GM13976 (cell line): ENCODE data around the gene PRL.

Source experiments
- DNase-seq: peaks from one replicate; pipeline ENCODE4 v3.0.0; 2012; ENCODE audit warnings: low spot score
- in situ Hi-C: fragments of 300-500 bp; cut with MboI; formaldehyde crosslinking; loops from one replicate; pipeline ENCODE4 v1.12.0; 2022; ENCODE audit warnings: low sequenced_read_pairs, mixed read lengths, inconsistent platforms; ENCODE audit not compliant: unreplicated experiment
- TF ChIP-seq, protein P1 (sequence below): IDR thresholded peaks from 2 replicates; pipeline ENCODE4 v1.5.1; 2012; ENCODE audit warnings: borderline replicate concordance, mild to moderate bottlenecking; ENCODE audit not compliant: insufficient read depth; ENCODE audit errors: extremely low read depth, missing control alignments, control extremely low read depth

Gene PRL

DNA sequence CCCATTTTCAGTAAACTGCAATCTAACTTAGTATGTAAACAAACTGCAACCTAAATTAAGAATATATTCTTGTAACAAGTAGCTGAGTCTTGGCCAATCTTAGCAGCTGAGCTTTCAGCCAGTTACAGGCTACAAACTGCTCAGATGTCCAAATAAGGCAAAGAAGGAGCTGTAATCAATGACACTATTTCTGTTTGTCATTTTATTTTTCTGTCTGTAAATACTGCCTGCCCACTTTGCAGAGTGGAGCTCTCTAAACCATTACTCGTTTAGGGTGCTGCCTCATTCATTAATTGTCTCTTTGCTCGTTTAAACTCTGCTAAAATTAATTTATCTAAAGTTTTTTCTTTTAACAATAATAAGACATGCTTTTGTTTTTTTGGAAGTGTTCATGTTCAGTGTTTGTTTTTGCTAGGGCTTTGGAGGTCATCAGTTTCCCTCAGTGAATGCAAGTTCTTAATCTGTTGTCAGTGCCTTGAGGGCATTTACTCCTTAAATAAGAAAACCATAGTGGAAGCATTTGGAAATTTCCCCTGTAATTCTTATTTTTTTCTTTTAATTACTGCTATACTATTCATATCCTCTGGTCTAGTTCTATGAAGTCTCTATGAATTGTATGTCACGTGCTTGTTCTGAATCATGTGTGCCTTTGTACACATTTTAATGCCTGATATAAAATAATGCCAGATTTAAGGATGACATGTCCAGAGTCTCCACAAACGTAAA, 3.6 kb upstream of the PRL start:
- in situ Hi-C loops = no loop called here
- TF ChIP-seq, protein P1, sequence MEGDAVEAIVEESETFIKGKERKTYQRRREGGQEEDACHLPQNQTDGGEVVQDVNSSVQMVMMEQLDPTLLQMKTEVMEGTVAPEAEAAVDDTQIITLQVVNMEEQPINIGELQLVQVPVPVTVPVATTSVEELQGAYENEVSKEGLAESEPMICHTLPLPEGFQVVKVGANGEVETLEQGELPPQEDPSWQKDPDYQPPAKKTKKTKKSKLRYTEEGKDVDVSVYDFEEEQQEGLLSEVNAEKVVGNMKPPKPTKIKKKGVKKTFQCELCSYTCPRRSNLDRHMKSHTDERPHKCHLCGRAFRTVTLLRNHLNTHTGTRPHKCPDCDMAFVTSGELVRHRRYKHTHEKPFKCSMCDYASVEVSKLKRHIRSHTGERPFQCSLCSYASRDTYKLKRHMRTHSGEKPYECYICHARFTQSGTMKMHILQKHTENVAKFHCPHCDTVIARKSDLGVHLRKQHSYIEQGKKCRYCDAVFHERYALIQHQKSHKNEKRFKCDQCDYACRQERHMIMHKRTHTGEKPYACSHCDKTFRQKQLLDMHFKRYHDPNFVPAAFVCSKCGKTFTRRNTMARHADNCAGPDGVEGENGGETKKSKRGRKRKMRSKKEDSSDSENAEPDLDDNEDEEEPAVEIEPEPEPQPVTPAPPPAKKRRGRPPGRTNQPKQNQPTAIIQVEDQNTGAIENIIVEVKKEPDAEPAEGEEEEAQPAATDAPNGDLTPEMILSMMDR = no peak
- DNase-seq = no peak

DNA sequence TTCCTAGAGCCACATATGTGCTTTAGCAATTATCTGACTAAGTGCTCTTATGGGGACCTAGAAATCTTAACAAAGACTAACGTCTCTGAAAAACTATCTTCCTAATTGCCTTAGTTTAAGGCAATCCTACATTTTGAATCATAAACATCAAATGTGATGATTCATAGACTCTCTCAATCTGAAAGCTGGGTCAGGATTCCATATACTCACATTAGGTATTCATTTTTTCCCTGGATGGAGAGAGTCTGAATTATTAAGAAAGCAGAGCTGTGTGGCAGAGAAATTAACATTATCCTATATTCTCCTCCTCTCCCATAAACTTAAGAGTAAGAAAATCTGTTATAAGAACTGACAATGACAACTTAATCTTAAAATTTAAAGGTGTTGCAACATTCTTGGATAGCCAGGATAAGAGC, 1.6 kb upstream of the PRL start:
- TF ChIP-seq, protein P1 = no peak
- DNase-seq = no peak
- in situ Hi-C loops = no loop called here

DNA sequence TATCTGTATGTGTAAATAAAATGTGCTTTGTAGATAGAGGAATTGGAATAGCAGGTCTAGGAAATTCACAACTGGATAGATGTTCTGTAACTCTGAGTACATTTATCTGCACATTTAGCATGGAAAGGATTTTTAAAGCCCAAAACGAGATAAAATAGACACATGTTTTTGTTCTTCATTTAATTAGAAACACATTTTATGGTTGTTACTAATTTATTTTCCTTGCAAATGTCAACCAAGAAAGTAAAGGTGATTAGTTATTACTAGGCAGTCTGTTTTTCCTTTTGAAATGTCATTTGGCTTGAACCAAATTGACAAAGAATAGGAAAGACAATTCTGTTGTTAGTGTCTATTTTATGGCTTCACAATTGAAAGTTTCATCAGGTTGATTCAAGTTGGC, 769 bp downstream of the PRL start:
- DNase-seq = no peak
- TF ChIP-seq, protein P1 = no peak
- in situ Hi-C loops = no loop called here

DNA sequence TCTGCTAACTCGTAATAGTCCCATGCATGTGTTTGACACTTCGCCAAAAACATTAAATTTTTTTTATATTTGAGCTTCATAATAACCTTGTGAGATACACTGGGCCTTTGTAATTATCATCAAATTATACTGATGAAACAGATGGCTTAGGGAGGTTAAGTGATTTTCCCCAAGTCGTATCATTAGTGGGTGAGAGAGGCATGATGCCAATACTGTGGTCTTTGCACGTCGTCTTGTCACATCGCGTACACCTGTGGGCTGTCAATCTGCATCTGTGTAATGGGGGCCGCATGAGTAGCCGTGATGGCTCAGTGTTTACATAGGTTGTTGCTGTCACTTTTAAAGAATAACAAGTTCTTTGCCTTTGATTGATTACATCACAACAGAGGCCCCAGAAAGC, 1.7 kb downstream of the PRL start:
- in situ Hi-C loops = no loop called here
- TF ChIP-seq, protein P1 = no peak
- no peak for DNase-seq

DNA sequence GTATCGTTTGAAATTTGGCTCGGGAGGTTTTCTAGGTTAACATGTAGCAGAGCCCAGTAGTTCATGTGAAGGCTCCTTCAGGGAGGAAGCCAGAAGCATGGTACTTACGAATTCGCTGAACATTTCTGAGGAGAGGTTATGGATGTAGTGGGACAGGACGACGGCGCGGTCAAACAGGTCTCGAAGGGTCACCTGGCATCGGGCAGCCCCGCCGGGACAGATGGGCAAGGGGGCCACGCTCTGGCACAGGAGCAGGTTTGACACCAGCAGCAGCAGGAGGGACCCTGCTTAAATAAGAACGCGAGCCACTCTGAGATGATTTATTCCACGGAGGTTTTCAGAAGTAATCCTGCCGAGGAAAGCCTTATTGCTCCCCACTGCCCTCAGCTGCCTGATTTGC, 2.5 kb downstream of the PRL start:
- TF ChIP-seq, protein P1 = no peak

DNA sequence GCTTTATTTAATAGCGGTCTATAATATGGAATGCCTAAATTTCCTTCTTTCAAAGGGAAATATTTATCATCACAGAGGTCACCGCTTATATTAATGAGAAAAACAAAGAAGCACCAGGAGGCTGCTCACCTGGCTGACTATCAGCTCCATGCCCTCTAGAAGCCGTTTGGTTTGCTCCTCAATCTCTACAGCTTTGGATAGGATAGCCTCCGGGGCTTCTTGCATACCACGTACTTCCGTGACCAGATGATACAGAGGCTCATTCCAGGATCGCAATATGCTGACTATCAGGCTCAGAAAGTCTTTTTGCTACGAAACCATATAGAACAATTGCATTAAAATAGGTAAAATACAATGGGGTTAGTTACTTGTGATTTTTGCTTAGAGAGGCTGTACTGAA, 6.8 kb downstream of the PRL start:
- no peak for DNase-seq
- in situ Hi-C loops = no loop called here
- TF ChIP-seq, protein P1 = no peak

More for the DNA sequence above, 2.5 kb downstream of the PRL start:
- in situ Hi-C loops = no loop called here
- DNase-seq = no peak

DNA sequence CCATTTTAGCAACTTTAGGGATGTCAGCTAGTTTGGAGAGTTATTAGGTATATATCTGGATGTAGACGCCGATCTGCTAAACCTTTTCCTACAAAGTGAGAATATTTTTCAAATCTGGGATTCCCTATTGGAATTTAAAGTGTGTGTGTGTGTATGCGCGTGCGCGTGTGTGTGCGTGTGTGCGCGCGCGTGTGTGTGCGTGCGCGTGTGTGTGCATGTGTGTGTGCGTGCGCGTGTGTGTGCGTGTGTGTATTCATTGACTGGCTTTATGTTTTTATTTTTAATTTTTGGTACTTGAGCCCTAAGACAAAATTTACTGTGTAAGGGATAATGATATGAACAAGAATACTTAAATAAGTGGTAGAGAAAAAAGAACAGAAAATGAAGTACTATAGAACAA, 8.1 kb downstream of the PRL start:
- no peak for DNase-seq
- in situ Hi-C loops = no loop called here
- TF ChIP-seq, protein P1 = no peak
